H1 (cell line): Measurements from ENCODE around the gene SOX8. TPM values are rescaled to one million over a fixed set of nuclear protein-coding genes. Genes with fewer than 3 reads are reported as not detected.
A peak's percentile ranks its signal among the peaks of the same experiment; 100 is the strongest.

Experiments used
- CTCF ChIA-PET: fragments of 300-600 bp; sonication (Branson Sonifier 250); formaldehyde crosslinking; loops from one replicate; lab custom pipeline; 2021; ENCODE audit not compliant: partially characterized antibody; lab: Charles Lee
- POLR2A ChIA-PET: fragments of 300-600 bp; sonication (Branson Sonifier 250); formaldehyde crosslinking; loops from one replicate; lab custom pipeline; 2021; ENCODE audit warnings: inconsistent platforms; ENCODE audit not compliant: partially characterized antibody; lab: Charles Lee
- DNase-seq, 2 experiments: peaks; one replicate each; pipeline versions ENCODE4 v3.0.0 to v3.0.0-alpha.2; 2010 to 2022; ENCODE audit warnings: low spot score in 2 of 2, low read depth in 1 of 2, mixed read lengths in 1 of 2
- FAIRE-seq: peaks from 2 replicates; lab custom pipeline; 2011; peaks lifted over from hg19 to GRCh38; lab: Jason Lieb, UNC
- H2AFZ ChIP-seq: 2 replicates; pipeline ENCODE4 v1.8.1; 2012; ENCODE audit warnings: low read length, inconsistent platforms
- H2AK5ac ChIP-seq: 2 replicates; pipeline ENCODE4 v1.6.1; 2013; ENCODE audit warnings: low read depth, low read length
- H2BK120ac ChIP-seq: replicated peaks from 2 replicates; pipeline ENCODE3; 2013; ENCODE audit warnings: low read depth, low read length, inconsistent platforms
- H2BK12ac ChIP-seq: 2 replicates; pipeline ENCODE4 v1.6.1; 2013; ENCODE audit warnings: low read depth, low read length
- H2BK15ac ChIP-seq: 2 replicates; pipeline ENCODE4 v1.6.1; 2013; ENCODE audit warnings: low read length
- H2BK20ac ChIP-seq: 2 replicates; pipeline ENCODE4 v1.6.1; 2013; ENCODE audit warnings: low read length
- H2BK5ac ChIP-seq: 2 replicates; pipeline ENCODE4 v1.6.1; 2013; ENCODE audit warnings: low read depth, low read length
- H3K14ac ChIP-seq: 2 replicates; pipeline ENCODE4 v1.6.1; 2013; ENCODE audit warnings: inconsistent platforms; ENCODE audit not compliant: insufficient read length
- H3K18ac ChIP-seq: 2 replicates; pipeline ENCODE4 v1.6.1; 2013; ENCODE audit warnings: low read length; ENCODE audit errors: extremely low read depth
- H3K23ac ChIP-seq: 2 replicates; pipeline ENCODE4 v1.6.1; 2013; ENCODE audit warnings: inconsistent platforms; ENCODE audit not compliant: insufficient read length
- H3K23me2 ChIP-seq: 2 replicates; pipeline ENCODE4 v1.6.1; 2013; ENCODE audit warnings: low read depth, low read length
- H3K27ac ChIP-seq: 2 replicates; pipeline ENCODE4 v1.6.1; 2011; ENCODE audit warnings: low read depth, low read length, inconsistent platforms
- H3K27me3 ChIP-seq, 4 experiments: replicated peaks in 1 of 4; 1 replicate in 1 of 4; 2 replicates in 3 of 4; pipeline versions ENCODE4 v1.6.1 to v1.8.1; 2011 to 2013; ENCODE audit warnings: low read length in 3 of 4, mild to moderate bottlenecking in 3 of 4, inconsistent platforms in 2 of 4, mixed read lengths in 2 of 4, moderate library complexity in 1 of 4; ENCODE audit not compliant: control insufficient read depth in 3 of 4, insufficient read depth in 3 of 4; ENCODE audit errors: extremely low read depth in 1 of 4
- H3K36me3 ChIP-seq, 4 experiments: 2 replicates each; pipeline versions ENCODE4 v1.6.1 to v1.8.1; 2011 to 2013; ENCODE audit warnings: mild to moderate bottlenecking in 4 of 4, low read length in 3 of 4, moderate library complexity in 2 of 4, control low read depth in 1 of 4, inconsistent platforms in 1 of 4; ENCODE audit not compliant: insufficient read depth in 4 of 4, control insufficient read depth in 2 of 4
- H3K4ac ChIP-seq: replicated peaks from 2 replicates; pipeline ENCODE3; 2013; ENCODE audit warnings: low read length, low read depth, mixed read lengths, inconsistent platforms; ENCODE audit not compliant: insufficient read length
- H3K4me1 ChIP-seq, 4 experiments: replicated peaks in 1 of 4; 1 replicate in 1 of 4; 2 replicates in 3 of 4; pipeline versions ENCODE4 v1.6.1 to v1.8.1; 2011 to 2013; ENCODE audit warnings: low read length in 3 of 4, inconsistent platforms in 2 of 4, mixed read lengths in 1 of 4; ENCODE audit not compliant: insufficient read depth in 4 of 4, control insufficient read depth in 3 of 4
- H3K4me2 ChIP-seq, 2 experiments: 2 replicates each; pipeline versions ENCODE4 v1.6.1 to v1.8.1; 2011 to 2013; ENCODE audit warnings: low read depth in 2 of 2, low read length in 2 of 2, control low read depth in 1 of 2, inconsistent platforms in 1 of 2, mild to moderate bottlenecking in 1 of 2; ENCODE audit not compliant: insufficient read depth in 1 of 2
- H3K4me3 ChIP-seq, 4 experiments: fragments of 200-600, 300-600 bp in 1 of 4; sonication (generic), shearing (Covaris generic), sonication (Bioruptor Twin) in 1 of 4; 2 replicates each; pipeline versions ENCODE4 v1.5.1 to v1.8.1; 2011 to 2016; ENCODE audit warnings: low read length in 4 of 4, low read depth in 3 of 4, control low read depth in 2 of 4, inconsistent platforms in 2 of 4, mild to moderate bottlenecking in 2 of 4, mixed read lengths in 1 of 4, moderate library complexity in 1 of 4; ENCODE audit not compliant: insufficient read depth in 2 of 4; ENCODE audit errors: extremely low read depth in 1 of 4
- H3K56ac ChIP-seq: replicated peaks from 2 replicates; pipeline ENCODE3; 2013; ENCODE audit warnings: low read depth, mild to moderate bottlenecking, mixed read lengths, low read length, inconsistent platforms; ENCODE audit not compliant: insufficient read length
- H3K79me1 ChIP-seq: 2 replicates; pipeline ENCODE4 v1.6.1; 2013; ENCODE audit warnings: low read depth, low read length, control low read depth
- H3K79me2 ChIP-seq, 2 experiments: 2 replicates each; pipeline versions ENCODE4 v1.6.1 to v1.8.1; 2012 to 2013; ENCODE audit warnings: low read length in 2 of 2, mild to moderate bottlenecking in 2 of 2, inconsistent platforms in 1 of 2; ENCODE audit not compliant: insufficient read depth in 2 of 2, control insufficient read depth in 1 of 2
- H3K9ac ChIP-seq, 4 experiments: replicated peaks in 1 of 4; 1 replicate in 1 of 4; 2 replicates in 3 of 4; pipeline versions ENCODE4 v1.6.1 to v1.8.1; 2011 to 2013; ENCODE audit warnings: low read depth in 3 of 4, low read length in 3 of 4, control low read depth in 2 of 4, mild to moderate bottlenecking in 2 of 4, moderate library complexity in 2 of 4, inconsistent platforms in 1 of 4; ENCODE audit errors: extremely low read depth in 1 of 4
- H3K9me3 ChIP-seq, 2 experiments: 2 replicates each; pipeline versions ENCODE4 v1.6.1 to v1.8.1; 2012 to 2013; ENCODE audit warnings: mild to moderate bottlenecking in 2 of 2, moderate library complexity in 2 of 2, control low read depth in 1 of 2, inconsistent platforms in 1 of 2, low read depth in 1 of 2, low read length in 1 of 2, mixed read lengths in 1 of 2; ENCODE audit not compliant: insufficient read depth in 2 of 2
- H4K20me1 ChIP-seq, 2 experiments: replicated peaks in 1 of 2; 2 replicates each; pipeline versions ENCODE3 to v1.8.1; 2011 to 2013; ENCODE audit warnings: inconsistent platforms in 2 of 2, low read length in 2 of 2, mild to moderate bottlenecking in 1 of 2; ENCODE audit not compliant: insufficient read depth in 2 of 2, control insufficient read depth in 1 of 2
- H4K5ac ChIP-seq: 2 replicates; pipeline ENCODE4 v1.6.1; 2013; ENCODE audit warnings: low read length, low read depth, mixed read lengths, inconsistent platforms; ENCODE audit not compliant: insufficient read length
- H4K8ac ChIP-seq: 2 replicates; pipeline ENCODE4 v1.8.0; 2013; ENCODE audit warnings: mild to moderate bottlenecking, moderate library complexity, low read length, inconsistent platforms; ENCODE audit not compliant: insufficient read depth; ENCODE audit errors: extremely low read depth
- H4K91ac ChIP-seq: replicated peaks from 2 replicates; pipeline ENCODE3; 2013; ENCODE audit warnings: low read length, mixed read lengths, inconsistent platforms; ENCODE audit not compliant: insufficient read length
- EZH2 ChIP-seq: fragments of 200-600 bp; sonication (generic); IDR thresholded peaks from 2 replicates; pipeline ENCODE4 v1.7.1; 2012; ENCODE audit warnings: low read depth, mild to moderate bottlenecking, moderate library complexity, low read length, inconsistent platforms; ENCODE audit not compliant: severe bottlenecking
- GABPA ChIP-seq: IDR thresholded peaks from 2 replicates; pipeline ENCODE4 v1.6.1; 2011; ENCODE audit warnings: mild to moderate bottlenecking, low read length, moderate library complexity, borderline replicate concordance; ENCODE audit not compliant: insufficient read depth
- HDAC6 ChIP-seq: IDR thresholded peaks from one replicate; pipeline ENCODE4 v1.7.1; 2012; ENCODE audit warnings: low read depth, mild to moderate bottlenecking, inconsistent platforms, low read length, moderate library complexity
- RBBP5 ChIP-seq: IDR thresholded peaks from 2 replicates; pipeline ENCODE4 v1.7.1; 2012; ENCODE audit warnings: low read depth, mild to moderate bottlenecking, inconsistent platforms, low read length, moderate library complexity, borderline replicate concordance
- SUZ12 ChIP-seq: fragments of 200-600 bp; sonication (generic); IDR thresholded peaks from 2 replicates; pipeline ENCODE4 v1.6.1; 2012; ENCODE audit warnings: mild to moderate bottlenecking, inconsistent platforms, low read length, moderate library complexity, mixed read lengths
- TAF7 ChIP-seq: optimal IDR thresholded peaks from 2 replicates; pipeline ENCODE3; 2011; ENCODE audit warnings: low read depth, mild to moderate bottlenecking, inconsistent platforms, low read length, moderate library complexity, borderline replicate concordance
- TBP ChIP-seq: IDR thresholded peaks from 2 replicates; pipeline ENCODE4 v1.6.1; 2011; ENCODE audit warnings: low read depth, low read length, improper control_type of control experiment
- WGBS, 2 experiments: shearing (Covaris generic) in 1 of 2; methylation state at CpG; one replicate each; pipeline versions ENCODE4 v1.1.6 to v1.1.7; 2013 to 2015; ENCODE audit warnings: low lambda C conversion rate in 2 of 2, mixed read lengths in 2 of 2, inconsistent platforms in 1 of 2, low coverage in 1 of 2, missing lambda C conversion rate in 1 of 2; ENCODE audit not compliant: insufficient replicate concordance in 2 of 2, insufficient coverage in 1 of 2, insufficient read length in 1 of 2; ENCODE audit errors: extremely low coverage in 1 of 2, missing lambda C conversion rate in 1 of 2; 5-methylcytosine and 5-hydroxymethylcytosine counted together
- polyA plus RNA-seq, 7 experiments: library from polyadenylated mRNA; depleted of rRNA in 3 of 7; stranded (reverse) in 5 of 7; unstranded in 2 of 7; fragments of >200 nt in 5 of 7; fragments of 200-250 nt in 2 of 7; gene quantifications; 1 replicate in 5 of 7; 2 replicates in 1 of 7; 4 replicates in 1 of 7; pipeline versions ENCODE4 v1.2.1 to v1.2.3, GENCODE V29; 2011 to 2013; ENCODE audit warnings: missing spikeins in 2 of 7, mixed read lengths in 2 of 7
- total RNA-seq: library from RNA; stranded (reverse); fragmentation: NEBNext Ultra II Directional; extraction: Animal tissue kit (Norgen Biotek cat#: 25700); gene quantifications from 2 replicates; pipeline ENCODE4 v1.2.1, GENCODE V29; 2021
- TF ChIP-seq, protein P1 (sequence below): IDR thresholded peaks from 2 replicates; pipeline ENCODE4 v1.6.1; 2012; ENCODE audit warnings: inconsistent platforms

Gene SOX8
- total and polyA plus RNA-seq, 2 of the 8 experiments (the other 6 are each of a cell fraction or from before 2014, with no cell fraction given): 2.2 to 5.7 TPM

DNA sequence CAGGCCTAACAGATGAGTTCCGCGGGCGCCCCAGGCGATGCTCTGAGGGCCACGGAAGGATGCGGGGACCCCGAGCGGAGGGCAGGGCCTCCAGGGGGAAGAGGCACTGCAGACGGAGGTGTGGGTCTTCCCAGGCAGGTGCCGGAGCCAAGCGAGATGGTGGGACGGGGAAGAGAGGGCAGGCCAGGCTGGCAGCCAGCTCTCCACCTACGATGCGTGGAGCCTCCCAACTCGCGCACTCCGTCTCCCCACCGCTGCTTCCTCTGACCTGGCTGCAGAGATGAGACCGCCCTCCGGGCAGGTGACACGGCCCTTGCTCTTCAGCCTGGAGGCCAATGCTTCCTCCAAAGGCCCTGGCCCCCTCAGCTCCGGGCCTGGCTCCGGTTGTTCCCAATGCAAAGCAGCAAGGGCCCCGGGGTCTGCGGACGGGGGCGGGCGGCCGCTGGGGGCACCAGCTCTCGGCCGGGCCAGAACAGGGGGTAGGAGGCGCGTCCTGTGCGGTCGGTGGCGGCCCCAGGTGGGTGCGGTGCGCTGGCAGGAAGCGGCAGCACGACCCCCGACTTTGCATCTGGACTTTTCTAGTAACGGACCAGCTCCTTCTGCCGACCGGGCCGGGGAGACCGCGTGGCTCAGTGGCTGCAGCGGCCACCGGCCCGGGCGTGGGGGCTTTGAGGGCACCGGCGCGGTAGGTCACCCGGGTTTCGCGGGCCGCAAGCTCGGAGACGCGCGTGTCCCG, 1.5 kb upstream of the SOX8 start:
- POLR2A ChIA-PET: no interaction called here
- H3K4me2 ChIP-seq: peak overlapping the region; percentile 74 to 84

More for the DNA sequence above, 1.5 kb upstream of the SOX8 start:
- Histone ChIP-seq H3K14ac (no peak overlapping the region), H4K91ac (no peak overlapping the region), H3K4me1 (peaks cover 0 to 16% (median 7%) of the 10 kb centered on the region in 4 experiments; a peak in 6 of 7 replicates), H4K8ac (peak overlapping the region; percentile 89), H3K23me2 (peaks cover 10% of the 10 kb centered on the region; the same call in 1 of the 2 replicates), H3K23ac (no peak overlapping the region), H3K4me3 (peak overlapping the region; percentile 40 to 65 (median 43)), H3K18ac (no peak overlapping the region), H2BK120ac (no peak overlapping the region), H4K5ac (no peak overlapping the region), H3K79me2 (no peaks in the 10 kb centered on the region), H3K9ac (no peak overlapping the region), H3K27me3 (peaks cover 29 to 53% (median 41%) of the 10 kb centered on the region in 4 experiments), H3K27ac (no peak overlapping the region), H4K20me1 (peaks cover 3 to 11% of the 10 kb centered on the region in 2 experiments), H2BK20ac (no peak overlapping the region), H3K79me1 (no peaks in the 10 kb centered on the region), H2BK5ac (no peak overlapping the region), H3K36me3 (peaks cover 0 to 4% (median 0%) of the 10 kb centered on the region in 4 experiments; a peak in 1 of 8 replicates), H2AK5ac (no peak overlapping the region), H2AFZ (no peak overlapping the region; the same call in 1 of the 2 replicates), H3K4ac (no peak overlapping the region), H3K56ac (no peak overlapping the region), H3K9me3 (no peaks in the 10 kb centered on the region), H2BK12ac (no peak overlapping the region), H2BK15ac (no peak overlapping the region)
- WGBS, 2 experiments: 44% methylated on average over 17 of the region's 63 CpGs; no CpG with 5 or more reads in 1 of the 2 experiments
- TF ChIP-seq TAF7 (no peak), SUZ12 (peak; percentile 69), GABPA (peak; percentile 60; the same call in 1 of the 2 replicates), HDAC6 (no peak), RBBP5 (no peak), TBP (0 out of 2 replicates have a peak, but pooled peaks have one; percentile 21), EZH2 (peak; percentile 73)
- TF ChIP-seq, protein P1, sequence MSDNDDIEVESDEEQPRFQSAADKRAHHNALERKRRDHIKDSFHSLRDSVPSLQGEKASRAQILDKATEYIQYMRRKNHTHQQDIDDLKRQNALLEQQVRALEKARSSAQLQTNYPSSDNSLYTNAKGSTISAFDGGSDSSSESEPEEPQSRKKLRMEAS: peak; percentile 6; the same call in 1 of the 2 replicates
- CTCF ChIA-PET: interaction anchor here (1.1 to 1.2 kb wide), 2 partner anchors 80 to 85 kb away, joined by 3 to 4 read pairs; no protein-coding TSS in a partner anchor
- FAIRE-seq (no peak), DNase-seq (peak in 1 of 2 experiments; percentile 72)
